HL-60/S4 treated with retinoic acid at 250 ng/mL for 4 days and 3 days (cell line): Measurements from ENCODE around the gene GRID2.

Experiments
- in situ Hi-C: fragments of 300-500 bp; cut with MboI; formaldehyde crosslinking; loops from 2 replicates; pipeline ENCODE4 v1.7.0; 2022; ENCODE audit warnings: low sequenced_read_pairs

The GRID2 gene

DNA sequence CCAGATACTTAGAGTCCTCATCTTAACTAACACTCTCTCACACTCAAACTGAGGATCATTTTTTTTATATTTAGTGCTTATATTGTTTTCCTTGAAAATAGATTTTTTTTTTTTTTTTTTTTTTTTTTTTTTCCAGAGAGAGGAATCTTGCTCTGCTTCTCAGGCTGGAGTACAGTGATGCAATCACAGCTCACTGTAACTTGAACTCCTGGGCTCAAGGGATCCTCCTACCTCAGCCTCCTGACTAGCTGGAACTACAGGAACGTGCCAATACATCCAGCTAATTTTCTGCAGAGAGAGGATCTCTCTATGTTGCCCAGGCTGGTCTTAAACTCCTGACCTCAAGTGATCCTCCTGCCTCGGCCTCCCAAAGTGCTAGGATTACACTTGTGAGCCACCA, 874.5 kb downstream of the GRID2 start:
- in situ Hi-C loops: no loop called here

GRCh38 chr4:93179044-93179443, 875.3 kb downstream of the GRID2 start:
- in situ Hi-C loops: no loop called here

DNA sequence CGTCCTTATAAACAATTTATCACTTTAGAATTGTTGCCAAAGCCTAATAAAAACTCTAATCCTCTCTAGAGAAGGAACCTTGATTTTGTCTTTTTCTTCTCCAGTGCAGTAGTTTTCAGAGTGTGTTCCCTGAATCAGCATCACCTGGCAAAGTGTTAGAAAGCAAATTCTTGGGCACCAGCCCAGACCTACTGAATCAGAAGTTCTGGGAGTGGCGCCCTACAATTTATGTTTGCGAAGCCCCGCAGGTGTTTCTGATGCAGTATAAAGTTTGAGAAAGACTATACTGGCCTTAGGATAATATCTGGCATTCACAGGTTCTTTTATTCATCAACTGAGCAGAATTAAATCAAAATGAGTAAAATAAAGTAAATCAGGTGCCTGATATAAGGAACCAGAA, 879.0 kb downstream of the GRID2 start:
- in situ Hi-C loops: no loop called here

- in situ Hi-C loops: no loop called here
Measured at GRCh38 chr4:93183576-93183975, 879.8 kb downstream of the GRID2 start.

DNA sequence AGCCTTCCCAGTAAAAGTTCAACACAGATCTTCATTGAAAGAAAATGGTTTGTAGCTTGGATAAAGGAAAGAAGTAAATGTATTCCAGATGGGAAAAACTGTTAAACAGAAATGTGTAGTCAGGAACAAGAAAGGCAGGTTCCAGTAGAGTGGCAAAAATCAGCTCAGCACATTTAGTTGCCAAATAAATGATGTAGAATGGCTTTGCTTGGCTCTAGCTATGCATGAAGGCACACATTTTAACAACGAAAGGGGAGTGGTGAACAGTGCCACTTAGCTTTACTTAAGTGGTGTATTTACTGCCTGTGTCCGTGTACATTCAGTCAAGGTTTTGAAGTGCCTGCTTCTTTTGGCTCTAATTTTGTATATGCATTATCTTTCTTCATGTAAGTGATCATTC, 880.3 kb downstream of the GRID2 start:
- in situ Hi-C loops: no loop called here

GRCh38 chr4:93186846-93187245, 883.1 kb downstream of the GRID2 start:
- in situ Hi-C loops: no loop called here

GRCh38 chr4:93187466-93187865, 883.7 kb downstream of the GRID2 start:
- in situ Hi-C loops: no loop called here

DNA sequence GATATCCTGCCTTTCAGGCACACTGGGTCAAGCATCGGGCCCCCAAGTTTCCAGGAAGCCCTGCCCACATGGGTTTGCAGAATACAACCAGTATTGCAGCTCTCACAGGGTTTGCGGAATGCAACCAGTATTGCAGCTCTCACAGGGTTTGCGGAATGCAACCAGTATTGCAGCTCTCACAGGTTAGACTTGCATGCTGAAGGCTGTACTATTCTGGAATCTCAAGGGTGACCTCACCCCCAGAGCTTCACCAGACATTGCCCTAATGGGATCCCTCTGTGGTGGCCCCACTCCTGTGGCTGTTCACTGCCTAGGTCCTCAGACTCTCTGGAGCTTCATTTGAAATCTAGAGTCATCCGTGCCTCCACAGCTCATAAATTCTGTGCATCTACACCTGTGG, 884.1 kb downstream of the GRID2 start:
- in situ Hi-C loops: no loop called here

DNA sequence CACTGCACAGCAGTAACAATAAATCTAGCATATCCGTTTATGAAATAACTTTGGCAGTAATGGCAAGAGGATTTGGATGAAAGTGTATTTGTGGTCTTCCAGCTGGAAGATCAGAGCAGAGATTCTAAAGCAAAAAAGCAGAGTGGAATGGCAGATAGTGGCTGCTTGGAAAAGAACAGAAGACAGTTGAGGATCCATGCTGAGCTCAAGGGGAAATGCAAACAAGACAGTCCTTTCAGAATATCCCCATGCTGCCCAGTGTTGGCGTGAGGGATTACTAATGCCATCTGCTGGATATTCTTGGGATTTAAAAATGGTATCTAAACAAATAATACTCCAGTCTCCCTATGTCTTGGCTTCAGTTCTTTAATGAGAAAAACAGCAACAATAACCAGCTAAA, 895.7 kb downstream of the GRID2 start:
- in situ Hi-C loops: no loop called here

GRCh38 chr4:93201471-93202096, 897.8 kb downstream of the GRID2 start:
- in situ Hi-C loops: no loop called here

DNA sequence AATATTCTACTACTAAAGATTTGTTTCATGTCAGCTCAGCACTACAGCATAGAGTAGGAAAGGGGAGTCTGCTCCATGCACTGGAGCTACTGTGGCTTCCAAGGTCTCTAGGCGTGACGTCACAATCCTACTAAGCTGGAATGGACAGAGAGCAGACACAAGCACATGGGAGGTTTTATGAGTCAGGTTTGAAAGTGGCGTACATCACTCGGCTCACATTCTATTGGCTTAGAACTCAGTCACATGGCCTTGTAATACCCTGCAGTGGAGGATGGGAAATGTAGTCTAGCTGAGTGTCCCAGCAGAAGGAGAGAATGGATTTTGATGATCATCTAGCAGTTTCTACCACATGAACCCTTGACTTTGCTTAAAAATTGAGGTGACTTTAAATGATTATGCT, 899.9 kb downstream of the GRID2 start:
- in situ Hi-C loops: no loop called here

DNA sequence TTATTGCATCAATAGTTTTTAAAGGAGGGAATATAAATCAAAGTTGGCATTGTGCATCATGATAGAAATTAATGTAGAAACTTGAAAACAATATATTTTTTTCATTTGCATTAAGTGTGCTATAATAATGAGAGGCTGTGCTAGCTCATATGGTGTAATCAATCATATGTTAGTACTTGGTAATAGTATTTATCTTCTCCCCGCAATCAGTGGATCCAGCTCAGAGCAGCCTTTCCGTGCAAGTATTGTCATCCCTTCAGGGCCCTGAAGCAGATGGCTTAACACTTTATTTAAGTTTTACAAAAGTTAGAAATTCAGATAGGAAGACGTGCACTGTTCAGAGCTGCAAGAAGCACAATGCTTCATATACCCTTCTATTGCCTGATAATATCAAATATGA, 908.5 kb downstream of the GRID2 start:
- in situ Hi-C loops: no loop called here

DNA sequence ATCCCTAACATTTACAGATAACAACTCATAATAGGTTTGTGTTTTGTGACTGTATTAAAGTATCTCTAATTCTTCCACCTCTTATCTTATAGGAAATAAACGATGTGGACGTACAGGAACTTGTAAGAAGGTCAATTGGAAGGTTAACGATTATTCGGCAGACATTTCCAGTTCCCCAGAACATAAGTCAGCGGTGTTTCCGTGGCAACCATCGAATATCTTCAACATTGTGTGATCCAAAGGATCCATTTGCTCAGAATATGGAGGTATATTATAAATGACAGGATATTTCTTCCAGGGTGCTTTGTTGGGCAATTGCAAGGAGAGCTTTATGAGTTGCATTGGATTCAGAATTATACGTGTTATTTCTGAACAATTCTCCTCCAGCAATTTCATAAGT, 912.9 kb downstream of the GRID2 start:
- in situ Hi-C loops: no loop called here

GRCh38 chr4:93217431-93217830, 913.7 kb downstream of the GRID2 start:
- in situ Hi-C loops: no loop called here

DNA sequence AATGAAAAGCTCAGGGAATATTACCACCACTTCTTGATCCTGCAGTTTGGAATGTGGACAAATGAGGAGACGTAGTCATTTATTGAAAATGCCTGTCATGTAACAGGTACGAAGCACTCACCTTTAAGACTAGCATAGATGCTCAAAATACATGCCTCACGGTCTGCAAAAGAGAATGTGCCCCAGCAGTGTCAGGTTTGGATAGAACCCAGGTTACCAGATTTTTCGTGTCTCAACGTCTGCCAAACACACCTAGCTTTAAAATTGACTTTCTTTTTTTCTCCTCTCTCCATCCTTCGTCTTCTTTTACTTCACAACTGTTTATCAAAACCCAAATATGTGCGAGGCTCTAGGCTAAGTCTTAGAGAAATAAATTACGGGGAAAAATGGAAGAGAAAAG, 918.0 kb downstream of the GRID2 start:
- in situ Hi-C loops: no loop called here

- in situ Hi-C loops: no loop called here
Measured at GRCh38 chr4:93228021-93228420, 924.3 kb downstream of the GRID2 start.

DNA sequence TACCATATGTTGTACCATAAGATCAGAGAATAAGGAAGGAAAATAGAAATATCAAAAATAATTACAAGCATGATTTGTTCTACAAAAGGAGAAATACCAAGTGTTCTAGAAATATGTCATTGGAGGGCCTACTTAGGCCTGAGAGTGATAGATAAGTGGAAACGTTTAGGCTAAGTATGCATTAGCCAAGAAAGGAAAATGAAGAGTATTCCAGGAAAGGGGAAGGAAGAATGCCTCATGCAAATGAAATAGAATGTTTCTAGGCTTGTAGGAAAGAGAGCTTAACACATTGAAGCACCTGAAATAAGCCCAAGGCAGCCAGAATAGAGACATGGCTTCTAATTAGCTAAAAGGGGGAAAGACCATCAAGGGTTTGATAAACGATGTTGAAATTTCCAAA, 929.1 kb downstream of the GRID2 start:
- in situ Hi-C loops: no loop called here

GRCh38 chr4:93237521-93237920, 933.8 kb downstream of the GRID2 start:
- in situ Hi-C loops: no loop called here

DNA sequence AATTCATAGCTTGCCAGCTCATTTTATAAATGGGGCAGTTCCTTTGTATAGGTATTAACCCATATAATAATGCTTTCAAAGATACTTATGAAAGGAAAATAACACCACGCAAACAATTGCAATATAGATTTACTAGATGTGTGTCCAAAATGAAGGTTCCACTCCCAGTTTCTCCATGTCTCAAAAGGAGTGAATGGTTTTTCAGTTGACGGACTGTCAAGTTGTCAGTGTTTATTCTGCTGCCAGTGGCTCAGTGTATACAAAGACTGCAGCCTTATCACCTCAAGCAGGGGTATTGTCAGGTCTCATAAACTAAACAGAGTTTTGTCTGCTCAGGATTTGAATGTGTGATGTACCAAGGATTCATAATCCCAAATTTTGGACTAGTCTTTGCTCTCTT, 939.5 kb downstream of the GRID2 start:
- in situ Hi-C loops: no loop called here

- in situ Hi-C loops: no loop called here
Measured at GRCh38 chr4:93261207-93261606, 957.4 kb downstream of the GRID2 start.

- in situ Hi-C loops: no loop called here
Measured at GRCh38 chr4:93263166-93263565, 959.4 kb downstream of the GRID2 start.

DNA sequence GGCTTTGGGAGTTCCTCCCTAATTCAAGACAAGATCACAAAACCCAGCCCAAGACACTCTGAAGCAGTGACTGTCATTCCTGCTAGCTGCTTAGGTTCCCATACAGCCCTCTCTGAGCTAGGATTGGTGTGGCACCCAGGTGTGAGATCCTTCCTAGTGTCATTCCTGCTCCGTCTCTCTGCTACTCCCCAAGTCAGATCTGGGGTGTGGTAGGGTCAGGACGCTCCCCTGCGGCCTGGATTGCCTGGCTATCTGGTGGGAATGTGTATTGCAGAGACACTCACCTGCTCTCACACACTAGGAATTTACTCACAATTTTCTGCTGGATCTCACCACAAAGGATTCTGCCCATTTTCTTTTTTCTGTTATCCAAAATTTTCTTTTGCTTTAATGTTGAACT, 964.0 kb downstream of the GRID2 start:
- in situ Hi-C loops: no loop called here

DNA sequence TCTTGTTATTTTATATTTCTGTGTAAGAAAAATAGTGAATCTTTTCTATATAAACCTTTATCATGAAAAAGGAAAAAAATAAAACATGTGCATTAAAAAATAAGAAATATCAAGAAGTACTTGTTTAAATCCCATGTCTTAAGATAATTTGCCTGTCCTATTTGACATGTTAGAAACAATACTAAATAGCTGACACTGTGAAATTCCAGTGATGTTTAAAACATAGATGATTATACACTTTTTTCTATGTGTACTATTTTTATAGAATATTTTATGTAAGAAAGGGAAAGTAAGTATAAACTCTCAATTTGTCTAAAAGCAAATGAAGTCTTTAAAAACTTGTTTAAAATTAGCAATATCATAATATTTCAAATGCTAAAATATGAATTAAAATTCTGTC, 981.6 kb downstream of the GRID2 start:
- in situ Hi-C loops: no loop called here

- in situ Hi-C loops: no loop called here
Measured at GRCh38 chr4:93289241-93289640, 985.5 kb downstream of the GRID2 start.
